Endothelial cell of umbilical vein (primary cell): ENCODE results near the gene VPS37C. TPM values are rescaled to one million over a fixed set of nuclear protein-coding genes. Genes with fewer than 3 reads are reported as not detected.

Experiments
- BruUV-seq: library from RNA; stranded (reverse); fragments of 400-500 nt; replicated peaks from 2 replicates; lab custom pipeline; 2021; lab: Mats Ljungman, UMichigan
- CTCF ChIA-PET: fragments of 300-600, 350-600 bp; sonication (Branson Sonifier 250); formaldehyde crosslinking; loops from one replicate; lab custom pipeline; 2021; ENCODE audit warnings: antibody characterized with exemption, inconsistent platforms; lab: Charles Lee
- POLR2A ChIA-PET: fragments of 300-600, 350-600 bp; sonication (Branson Sonifier 250); formaldehyde crosslinking; loops from one replicate; lab custom pipeline; 2021; ENCODE audit warnings: antibody characterized with exemption, inconsistent platforms; lab: Charles Lee
- DNase-seq: peaks from one replicate; pipeline ENCODE4 v3.0.0-alpha.2; 2011; ENCODE audit warnings: low read depth, low spot score
- FAIRE-seq: peaks from 2 replicates; lab custom pipeline; 2011; peaks lifted over from hg19 to GRCh38; lab: Jason Lieb, UNC
- H2AFZ ChIP-seq: 2 replicates; pipeline ENCODE4 v1.6.0; 2012; ENCODE audit warnings: low read depth, low read length, control low read depth, inconsistent platforms
- H3K27ac ChIP-seq: 2 replicates; pipeline ENCODE4 v1.5.1; 2011; ENCODE audit warnings: low read depth, mild to moderate bottlenecking, control low read depth, low read length, moderate library complexity; ENCODE audit not compliant: insufficient read depth
- H3K27me3 ChIP-seq, 2 experiments: 2 replicates each; pipeline versions ENCODE4 v1.6.0 to v1.6.1; 2011; ENCODE audit warnings: low read length in 2 of 2, mixed read lengths in 1 of 2; ENCODE audit not compliant: control insufficient read depth in 2 of 2, insufficient read depth in 2 of 2
- H3K36me3 ChIP-seq, 2 experiments: 2 replicates in 1 of 2; 3 replicates in 1 of 2; pipeline ENCODE4 v1.5.1; 2011; ENCODE audit warnings: low read length in 2 of 2, mild to moderate bottlenecking in 1 of 2, moderate library complexity in 1 of 2; ENCODE audit not compliant: control insufficient read depth in 2 of 2, insufficient read depth in 2 of 2; ENCODE audit errors: extremely low read depth in 1 of 2
- H3K4me1 ChIP-seq: 3 replicates; pipeline ENCODE4 v1.5.1; 2011; ENCODE audit warnings: mild to moderate bottlenecking, low read length; ENCODE audit not compliant: control insufficient read depth, insufficient read depth; ENCODE audit errors: extremely low read depth
- H3K4me2 ChIP-seq: 2 replicates; pipeline ENCODE4 v1.6.1; 2011; ENCODE audit warnings: low read length, control low read depth, mixed read lengths; ENCODE audit not compliant: insufficient read depth
- H3K4me3 ChIP-seq, 3 experiments: fragments of 200-600 bp in 1 of 3; sonication (generic), shearing (Covaris generic) in 1 of 3; replicated peaks in 1 of 3; 2 replicates each; pipeline ENCODE4 v1.5.1; 2011 to 2016; ENCODE audit warnings: control low read depth in 3 of 3, low read length in 3 of 3, mild to moderate bottlenecking in 2 of 3, inconsistent platforms in 1 of 3, low read depth in 1 of 3, moderate library complexity in 1 of 3; ENCODE audit not compliant: insufficient read depth in 1 of 3
- H3K79me2 ChIP-seq: 2 replicates; pipeline ENCODE4 v1.6.0; 2012; ENCODE audit warnings: low read length, inconsistent platforms; ENCODE audit not compliant: control insufficient read depth, insufficient read depth
- H3K9ac ChIP-seq: replicated peaks from 2 replicates; pipeline ENCODE3; 2011; ENCODE audit warnings: low read length, control low read depth; ENCODE audit not compliant: insufficient read depth; ENCODE audit errors: extremely low read depth
- H3K9me1 ChIP-seq: replicated peaks from 3 replicates; pipeline ENCODE4 v1.6.0; 2011; ENCODE audit warnings: mild to moderate bottlenecking, low read length; ENCODE audit not compliant: control insufficient read depth, insufficient read depth; ENCODE audit errors: extremely low read depth
- H3K9me3 ChIP-seq: replicated peaks from 2 replicates; pipeline ENCODE4 v1.5.1; 2012; ENCODE audit warnings: low read length, inconsistent platforms; ENCODE audit not compliant: control insufficient read depth, insufficient read depth
- H4K20me1 ChIP-seq: replicated peaks from 2 replicates; pipeline ENCODE3; 2011; ENCODE audit warnings: mild to moderate bottlenecking, low read length; ENCODE audit not compliant: control insufficient read depth, insufficient read depth; ENCODE audit errors: extremely low read depth
- EZH2 ChIP-seq: IDR thresholded peaks from 2 replicates; pipeline ENCODE4 v1.6.1; 2012; ENCODE audit warnings: borderline replicate concordance, low read depth, mild to moderate bottlenecking, moderate library complexity, low read length, inconsistent platforms; ENCODE audit not compliant: severe bottlenecking
- FOS ChIP-seq: IDR thresholded peaks from 2 replicates; pipeline ENCODE4 v1.6.1; 2011; ENCODE audit warnings: mild to moderate bottlenecking, low read length, moderate library complexity, borderline replicate concordance; ENCODE audit not compliant: insufficient read depth
- GATA2 ChIP-seq: IDR thresholded peaks from 2 replicates; pipeline ENCODE4 v1.7.0; 2011; ENCODE audit warnings: low read depth, mild to moderate bottlenecking, moderate library complexity, mixed read lengths, low read length; ENCODE audit not compliant: insufficient read length, insufficient read depth
- JUN ChIP-seq: IDR thresholded peaks from 2 replicates; pipeline ENCODE4 v1.6.1; 2011; ENCODE audit warnings: borderline replicate concordance, low read depth; ENCODE audit not compliant: insufficient read length, insufficient read depth
- MYC ChIP-seq: IDR thresholded peaks from one replicate; pipeline ENCODE4 v1.6.1; 2011; ENCODE audit warnings: mild to moderate bottlenecking, low read depth, low read length
- POLR2A ChIP-seq: IDR thresholded peaks from 2 replicates; pipeline ENCODE4 v1.6.1; 2012; ENCODE audit warnings: low read depth, mild to moderate bottlenecking, control low read depth, low read length
- POLR2AphosphoS5 ChIP-seq: IDR thresholded peaks from 2 replicates; pipeline ENCODE4 v1.6.1; 2012; ENCODE audit warnings: low read depth, mild to moderate bottlenecking, control low read depth, low read length, moderate library complexity; ENCODE audit not compliant: insufficient read depth
- dilution Hi-C: fragments of 300-500 bp; cut with MboI; formaldehyde crosslinking; loops from one replicate; pipeline ENCODE4 v1.15.0; 2019; ENCODE audit warnings: low sequenced_read_pairs; ENCODE audit not compliant: extremely low pct_ligation_motif_present
- intact Hi-C: fragments of 100-400 bp; cut with micrococcal nuclease; formaldehyde crosslinking; loops from one replicate; pipeline ENCODE4 v1.10.0; 2022
- polyA plus RNA-seq, 4 experiments: library from polyadenylated mRNA; depleted of rRNA in 3 of 4; stranded (reverse) in 3 of 4; unstranded in 1 of 4; fragments of >200 nt; gene quantifications; 2 replicates each; pipeline versions ENCODE4 v1.2.1 to v1.2.3, GENCODE V29; 2011 to 2012; ENCODE audit warnings: missing spikeins in 1 of 4
- total RNA-seq: library from RNA; stranded (reverse); gene quantifications from 2 replicates; pipeline ENCODE4 v1.2.3, GENCODE V29; 2021
- TF ChIP-seq, protein P1 (sequence below), 2 donors: IDR thresholded peaks; 1 replicate in 1 of 2; 2 replicates in 1 of 2; pipeline ENCODE4 v1.5.1; 2011; ENCODE audit warnings: low read length in 2 of 2, mild to moderate bottlenecking in 2 of 2, moderate library complexity in 2 of 2, control low read depth in 1 of 2, inconsistent platforms in 1 of 2, low read depth in 1 of 2; ENCODE audit not compliant: insufficient read depth in 1 of 2; ENCODE audit errors: extremely low read depth in 1 of 2
- TF ChIP-seq, protein P2 (sequence below): IDR thresholded peaks from 2 replicates; pipeline ENCODE4 v1.6.1; 2011; ENCODE audit not compliant: insufficient read depth, insufficient read length

VPS37C gene
- total and polyA plus RNA-seq, 2 donors (not counting 3 experiments of a cell fraction or from before 2014, with no cell fraction given) = 17.7 to 23.4 TPM

DNA sequence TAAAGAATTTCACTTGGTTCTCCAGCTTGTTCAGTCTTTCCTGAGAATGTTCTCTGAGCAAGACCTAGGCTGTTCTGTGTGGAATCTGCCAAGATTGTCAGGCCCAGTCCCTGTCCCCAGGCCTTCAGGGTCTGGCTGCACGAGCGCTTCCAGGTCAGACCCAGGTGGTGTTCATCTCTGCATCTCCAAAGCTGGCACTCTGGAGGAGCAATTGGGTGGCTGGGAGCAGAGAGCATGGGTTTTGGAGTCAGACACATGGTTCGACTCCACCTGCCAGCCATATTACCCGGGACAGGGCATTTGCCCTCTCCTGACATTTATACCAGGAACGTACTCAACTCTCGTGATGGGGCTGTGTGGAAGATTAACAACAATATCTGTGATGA, 50.2 kb downstream of the VPS37C start:
- TF ChIP-seq, protein P1, sequence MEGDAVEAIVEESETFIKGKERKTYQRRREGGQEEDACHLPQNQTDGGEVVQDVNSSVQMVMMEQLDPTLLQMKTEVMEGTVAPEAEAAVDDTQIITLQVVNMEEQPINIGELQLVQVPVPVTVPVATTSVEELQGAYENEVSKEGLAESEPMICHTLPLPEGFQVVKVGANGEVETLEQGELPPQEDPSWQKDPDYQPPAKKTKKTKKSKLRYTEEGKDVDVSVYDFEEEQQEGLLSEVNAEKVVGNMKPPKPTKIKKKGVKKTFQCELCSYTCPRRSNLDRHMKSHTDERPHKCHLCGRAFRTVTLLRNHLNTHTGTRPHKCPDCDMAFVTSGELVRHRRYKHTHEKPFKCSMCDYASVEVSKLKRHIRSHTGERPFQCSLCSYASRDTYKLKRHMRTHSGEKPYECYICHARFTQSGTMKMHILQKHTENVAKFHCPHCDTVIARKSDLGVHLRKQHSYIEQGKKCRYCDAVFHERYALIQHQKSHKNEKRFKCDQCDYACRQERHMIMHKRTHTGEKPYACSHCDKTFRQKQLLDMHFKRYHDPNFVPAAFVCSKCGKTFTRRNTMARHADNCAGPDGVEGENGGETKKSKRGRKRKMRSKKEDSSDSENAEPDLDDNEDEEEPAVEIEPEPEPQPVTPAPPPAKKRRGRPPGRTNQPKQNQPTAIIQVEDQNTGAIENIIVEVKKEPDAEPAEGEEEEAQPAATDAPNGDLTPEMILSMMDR (IDR thresholded peaks at IDR 0.05; ENCODE audit: extremely low read depth in 1 of 2, insufficient read depth in 1 of 2, low read depth in 1 of 2, low read length in 2 of 2) = no peak
- TF ChIP-seq FOS (no peak), POLR2A (no peak), GATA2 (no peak), POLR2AphosphoS5 (no peak), JUN (no peak), EZH2 (no peak), MYC (no peak)
- TF ChIP-seq, protein P2, sequence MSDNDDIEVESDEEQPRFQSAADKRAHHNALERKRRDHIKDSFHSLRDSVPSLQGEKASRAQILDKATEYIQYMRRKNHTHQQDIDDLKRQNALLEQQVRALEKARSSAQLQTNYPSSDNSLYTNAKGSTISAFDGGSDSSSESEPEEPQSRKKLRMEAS = no peak
- ChIA-PET CTCF (interaction anchor here (0.9 kb wide), 1 partner anchor 18 kb away, joined by 3 read pairs; no protein-coding TSS in a partner anchor), POLR2A (no interaction called here)
- no peaks in the 10 kb centered on the region for H4K20me1 ChIP-seq
- H3K27me3 ChIP-seq = no peaks in the 10 kb centered on the region
- H3K4me3 ChIP-seq = no peak overlapping the region
- H3K4me1 ChIP-seq = no peaks in the 10 kb centered on the region
- no peak overlapping the region for H3K9ac ChIP-seq
- dilution Hi-C loops (no loop called here), intact Hi-C loops (no loop called here)
- H3K36me3 ChIP-seq = no peaks in the 10 kb centered on the region
- no peak for DNase-seq
- no peak overlapping the region for H3K4me2 ChIP-seq
- no peaks in the 10 kb centered on the region for H3K9me3 ChIP-seq
- H3K27ac ChIP-seq = no peak overlapping the region
- FAIRE-seq = no peak
- no TSS peak for BruUV-seq
- no peak overlapping the region for H2AFZ ChIP-seq
- H3K9me1 ChIP-seq = no peaks in the 10 kb centered on the region
- H3K79me2 ChIP-seq = no peaks in the 10 kb centered on the region
